ENCODE results near the gene RAET1G. TPM values are rescaled to one million over a fixed set of nuclear protein-coding genes. Genes with fewer than 3 reads are reported as not detected.
"Not testable (repeated sequence)": the region's sequence is repeated elsewhere in the genome, so short reads cannot be mapped to it uniquely, and the experiment has no call there.

The RAET1G gene, protein sequence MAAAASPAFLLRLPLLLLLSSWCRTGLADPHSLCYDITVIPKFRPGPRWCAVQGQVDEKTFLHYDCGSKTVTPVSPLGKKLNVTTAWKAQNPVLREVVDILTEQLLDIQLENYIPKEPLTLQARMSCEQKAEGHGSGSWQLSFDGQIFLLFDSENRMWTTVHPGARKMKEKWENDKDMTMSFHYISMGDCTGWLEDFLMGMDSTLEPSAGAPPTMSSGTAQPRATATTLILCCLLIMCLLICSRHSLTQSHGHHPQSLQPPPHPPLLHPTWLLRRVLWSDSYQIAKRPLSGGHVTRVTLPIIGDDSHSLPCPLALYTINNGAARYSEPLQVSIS
- not detected for total RNA-seq

GRCh38 chr6:149922642-149923326, at the start of gene RAET1G:
RAET1G (minus strand) TSS chr6:149923121; CDS start chr6:149923010, 111 bp downstream.
- peak; percentile 68 for DNase-seq

GRCh38 chr6:149969635-149970034, 46.7 kb upstream of the RAET1G start:
- no peak for DNase-seq

DNA sequence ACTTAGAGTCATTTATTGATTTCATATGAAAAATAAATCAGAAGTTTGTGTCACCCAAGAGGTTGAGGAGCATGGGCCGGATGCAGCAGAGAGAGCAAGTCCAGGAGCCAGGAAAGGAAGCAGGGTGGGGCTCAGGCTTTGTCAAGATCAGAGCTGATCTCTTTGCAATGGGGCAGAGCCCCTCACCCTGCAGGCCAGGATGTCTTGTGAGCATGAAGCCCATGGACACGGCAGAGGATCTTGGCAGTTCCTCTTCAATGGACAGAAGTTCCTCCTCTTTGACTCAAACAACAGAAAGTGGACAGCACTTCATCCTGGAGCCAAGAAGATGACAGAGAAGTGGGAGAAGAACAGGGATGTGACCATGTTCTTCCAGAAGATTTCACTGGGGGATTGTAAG, 46.0 kb upstream of the RAET1G start:
- DNase-seq = not testable (repeated sequence)

GRCh38 chr6:149967999-149968398, 45.1 kb upstream of the RAET1G start:
- DNase-seq = not testable (repeated sequence)

DNA sequence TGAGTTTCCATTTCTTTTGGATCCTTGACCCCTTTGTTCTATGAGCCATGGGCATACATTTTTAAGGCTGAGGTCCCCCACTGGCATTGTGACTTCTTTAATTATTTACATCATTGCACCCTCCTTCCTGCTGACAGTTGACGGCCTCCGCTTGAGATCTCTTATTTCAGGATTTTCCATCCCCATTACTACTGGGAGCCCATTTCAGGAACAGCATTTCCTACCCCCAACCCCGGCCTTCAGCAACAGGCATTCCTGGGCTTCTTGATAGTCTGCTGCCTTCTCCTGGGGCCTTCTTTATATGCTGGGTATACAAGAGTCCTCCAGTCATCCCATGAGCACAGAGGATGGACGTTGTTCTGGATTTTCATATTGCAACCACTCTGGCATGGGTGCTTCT, 44.7 kb upstream of the RAET1G start:
- no peak for DNase-seq

DNA sequence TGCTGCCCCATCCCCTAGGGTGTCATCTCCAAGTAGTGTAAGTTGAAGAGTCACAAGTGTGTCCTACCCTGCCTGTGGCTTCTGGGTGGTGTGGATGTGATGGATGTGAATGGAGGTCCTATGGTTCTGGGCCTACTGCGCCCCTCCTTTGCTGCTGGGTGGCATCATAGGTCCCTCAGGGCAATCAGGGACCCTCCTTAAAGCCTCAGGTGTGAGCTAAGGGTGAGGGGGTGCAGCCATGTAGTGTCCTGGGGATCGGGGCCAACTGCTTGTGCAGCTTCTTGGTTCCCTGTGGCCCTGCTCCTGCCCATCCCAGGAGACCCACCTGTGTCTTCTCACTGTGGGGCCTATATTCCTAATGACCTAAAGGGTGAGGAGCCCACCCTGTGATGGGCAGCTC, 43.4 kb upstream of the RAET1G start:
- not testable (repeated sequence) for DNase-seq

DNA sequence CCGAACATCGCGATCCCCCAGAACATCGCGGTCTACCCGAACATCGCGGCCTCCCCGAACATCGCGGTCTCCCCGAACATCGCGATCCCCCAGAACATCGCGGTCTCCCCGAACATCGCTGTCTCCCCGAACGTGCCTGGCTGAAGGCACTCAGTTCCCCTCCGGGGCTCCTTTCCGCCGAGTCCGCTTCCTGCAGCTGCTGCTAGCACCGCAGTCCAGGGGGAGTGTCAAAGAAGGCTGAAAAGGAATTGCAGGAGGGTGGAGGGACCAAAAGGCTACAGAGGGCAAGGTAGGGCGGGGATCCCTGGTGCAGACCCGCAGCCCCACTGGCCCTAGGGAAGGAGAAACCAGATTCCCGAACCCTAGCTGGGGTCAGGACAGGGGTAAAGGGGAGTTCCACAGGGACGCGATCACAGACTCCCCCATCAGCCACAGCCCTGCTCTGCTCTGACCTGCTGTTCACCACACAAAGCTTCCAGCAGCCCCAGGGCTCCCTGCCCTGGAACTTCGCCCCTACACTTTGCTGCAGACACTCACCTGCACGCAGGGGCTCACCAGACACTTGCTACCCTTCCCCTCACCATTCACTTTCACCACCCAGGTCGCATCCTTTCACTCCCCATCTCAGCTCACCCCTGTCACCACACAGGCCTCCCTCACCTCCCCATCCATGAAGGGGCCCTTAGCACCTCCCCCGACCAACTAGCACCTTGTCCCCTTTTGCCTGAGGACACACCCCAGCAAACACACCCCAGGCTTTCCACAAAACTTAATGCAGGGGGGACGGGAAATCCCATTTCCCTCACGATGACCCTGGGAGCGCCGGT, 42.5 kb upstream of the RAET1G start:
- DNase-seq = no peak

DNA sequence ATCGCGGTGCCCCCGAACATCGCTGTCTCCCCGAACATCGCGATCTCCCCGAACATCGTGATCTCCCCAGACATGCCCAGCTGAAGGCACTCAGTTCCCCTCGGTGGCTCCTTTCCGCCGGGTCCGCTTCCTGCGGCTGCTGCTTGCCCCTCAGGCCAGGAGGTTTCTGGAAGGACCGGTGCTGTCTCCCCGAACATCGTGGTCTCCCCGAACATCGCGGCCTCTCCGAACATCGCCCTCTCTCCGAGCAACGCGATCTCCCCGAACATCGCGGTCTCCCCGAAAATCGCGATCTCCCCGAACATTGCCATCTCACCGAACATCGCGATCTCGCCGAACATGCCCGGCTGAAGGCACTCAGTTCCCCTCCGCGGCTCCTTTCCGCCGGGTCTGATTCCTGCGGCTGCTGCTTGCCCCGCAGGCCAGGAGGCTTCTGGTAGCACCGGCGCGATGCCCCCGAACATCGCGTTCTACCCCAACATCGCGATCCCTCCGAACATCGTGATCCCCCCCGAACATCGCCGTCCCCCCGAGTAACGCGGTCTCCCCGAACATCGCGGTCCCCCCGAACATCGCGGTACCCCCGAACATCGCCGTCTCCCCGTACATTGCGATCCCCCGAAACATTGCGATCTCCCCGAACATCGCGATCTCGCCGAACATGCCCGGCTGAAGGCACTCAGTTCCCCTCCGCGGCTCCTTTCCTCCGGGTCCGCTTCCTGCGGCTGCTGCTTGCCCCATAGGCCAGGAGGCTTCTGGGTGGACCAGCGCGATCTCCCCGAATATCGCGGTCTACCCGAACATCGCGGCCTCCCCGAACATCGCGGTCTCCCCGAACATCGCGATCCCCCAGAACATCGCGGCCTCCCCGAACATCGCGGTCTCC, 41.6 kb upstream of the RAET1G start:
- DNase-seq = no peak

- DNase-seq = peak; percentile 62
These were observed 40.8 kb upstream of the RAET1G start, which contains the start of gene ULBP1 for GRCh38 chr6:149963462-149964307. ULBP1 (plus strand) TSS chr6:149963943; CDS start chr6:149964050, 107 bp downstream.

- DNase-seq = no peak
These were observed 40.2 kb upstream of the RAET1G start for GRCh38 chr6:149963212-149963461.

DNA sequence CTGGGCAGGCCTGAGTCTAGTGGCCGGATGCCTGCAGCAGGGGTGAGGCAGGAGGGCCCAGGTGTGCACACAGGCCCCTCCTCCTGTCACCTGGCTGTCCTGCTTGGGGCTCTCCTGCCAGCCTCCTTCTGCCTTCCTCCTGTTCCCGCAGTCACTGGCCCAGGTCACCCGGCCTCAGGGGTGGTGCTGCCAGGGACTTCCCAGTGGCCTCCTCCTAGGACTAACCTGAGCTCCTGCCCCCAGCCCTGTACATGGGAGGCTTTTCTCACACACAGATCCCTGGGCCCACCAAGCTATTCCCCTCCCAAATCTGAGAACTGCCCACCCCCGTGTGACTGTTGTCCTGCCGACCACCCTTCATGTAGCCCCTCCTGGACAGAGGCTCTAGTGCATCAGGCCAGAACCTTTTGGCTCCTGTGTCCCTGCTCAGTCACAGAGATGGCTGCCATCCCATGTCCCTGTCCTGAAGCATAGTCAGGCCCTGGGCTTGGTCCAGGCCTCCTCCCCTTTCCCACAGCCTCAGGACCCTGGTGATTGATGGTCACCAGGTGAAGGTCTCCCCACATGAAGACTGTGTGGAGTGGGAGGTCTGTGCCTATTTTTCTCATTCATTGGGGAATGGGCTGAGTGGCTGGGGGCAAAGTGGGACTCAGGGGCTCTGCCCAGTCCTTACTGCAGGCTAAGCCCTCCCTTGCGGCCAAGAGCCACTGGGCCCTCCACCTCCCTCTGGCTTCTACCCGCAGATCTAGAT, 39.7 kb upstream of the RAET1G start:
- DNase-seq = no peak

- DNase-seq = no peak
These were observed 39.0 kb upstream of the RAET1G start for GRCh38 chr6:149961728-149962425.

DNA sequence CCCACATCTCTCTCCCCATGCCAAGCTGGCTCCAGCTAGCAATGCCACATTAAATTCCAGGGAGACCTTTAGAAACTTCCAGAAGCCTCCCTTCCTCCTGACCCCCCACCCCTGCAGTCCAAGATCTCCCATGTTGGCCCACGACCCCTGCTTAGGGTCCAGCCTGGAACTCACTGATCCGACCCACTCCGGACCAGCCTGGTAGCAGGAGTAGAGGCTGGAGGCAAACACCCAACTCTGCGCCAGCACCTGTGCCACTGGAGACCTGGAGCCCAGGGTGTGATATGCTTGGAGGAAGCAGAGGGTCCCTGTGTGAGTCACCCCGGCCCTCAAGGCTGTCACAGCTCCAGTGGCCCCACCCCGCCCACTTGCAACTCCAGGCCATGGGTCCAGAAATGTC, 37.6 kb upstream of the RAET1G start:
- DNase-seq = no peak

- not testable (repeated sequence) for DNase-seq
These were observed 36.9 kb upstream of the RAET1G start for GRCh38 chr6:149959806-149960205.

- DNase-seq = not testable (repeated sequence)
These were observed 35.2 kb upstream of the RAET1G start for GRCh38 chr6:149958124-149958523.

GRCh38 chr6:149955654-149956317, 32.9 kb upstream of the RAET1G start:
- not testable (repeated sequence) for DNase-seq

DNA sequence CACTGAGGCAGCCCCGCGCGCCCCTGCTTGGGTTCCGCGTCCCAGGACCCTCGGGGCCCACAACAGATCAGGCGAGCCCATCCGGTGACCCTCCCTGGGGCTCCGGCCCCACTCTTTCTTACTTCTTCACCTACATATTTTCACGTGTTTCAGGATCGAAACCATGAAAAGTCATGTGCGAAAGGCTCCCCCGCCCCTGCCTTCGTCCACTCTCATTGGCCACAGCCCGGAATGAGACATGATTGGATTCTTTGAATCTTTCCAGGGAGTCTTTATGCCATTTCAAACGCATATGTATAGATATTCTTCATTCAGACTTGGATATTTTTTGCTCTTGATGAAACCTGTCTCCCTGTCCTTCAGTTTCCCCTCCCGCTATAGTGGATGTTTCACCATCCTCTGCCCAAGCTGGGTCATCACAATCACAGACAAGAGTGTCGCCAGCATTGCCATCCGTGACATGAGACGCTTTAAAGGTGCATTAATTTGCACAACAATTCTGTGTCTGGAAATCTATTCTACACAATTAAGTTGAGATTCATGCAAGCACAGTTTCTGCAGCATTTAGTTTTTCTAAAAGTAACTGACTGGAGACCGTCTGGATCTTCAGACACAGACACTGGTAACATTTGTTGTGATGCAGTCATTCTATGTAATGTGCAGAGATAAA, 32.2 kb upstream of the RAET1G start:
- not testable (repeated sequence) for DNase-seq

GRCh38 chr6:149954328-149954983, 31.5 kb upstream of the RAET1G start:
- not testable (repeated sequence) for DNase-seq
